CD4-positive, alpha-beta memory T cell (primary cell): ENCODE results near the gene CSPG4. TPM values are rescaled to one million over a fixed set of nuclear protein-coding genes. Genes with fewer than 3 reads are reported as not detected.

Source experiments
- CTCF ChIA-PET: fragments of 350-600 bp; sonication (Branson Sonifier 250); formaldehyde crosslinking; loops from one replicate; lab custom pipeline; 2021; ENCODE audit warnings: inconsistent platforms; ENCODE audit not compliant: partially characterized antibody; lab: Charles Lee
- POLR2A ChIA-PET: fragments of 350-600 bp; sonication (Branson Sonifier 250); formaldehyde crosslinking; loops from one replicate; lab custom pipeline; 2021; ENCODE audit not compliant: partially characterized antibody; lab: Charles Lee
- DNase-seq, 5 donors: peaks; one replicate each; pipeline versions ENCODE4 v3.0.0 to v3.0.0-alpha.2; 2020 to 2022; ENCODE audit warnings: mixed read lengths in 1 of 5
- H3K27ac ChIP-seq: one replicate; pipeline ENCODE4 v1.7.0; 2013; ENCODE audit warnings: low read depth, low read length
- H3K27me3 ChIP-seq: 2 replicates; pipeline ENCODE4 v1.7.0; 2013; ENCODE audit warnings: mild to moderate bottlenecking, low read length, moderate library complexity; ENCODE audit not compliant: insufficient read depth
- H3K36me3 ChIP-seq: 2 replicates; pipeline ENCODE4 v1.7.0; 2013; ENCODE audit warnings: mild to moderate bottlenecking, low read length, moderate library complexity; ENCODE audit not compliant: insufficient read depth
- H3K4me1 ChIP-seq: 2 replicates; pipeline ENCODE4 v1.7.0; 2013; ENCODE audit warnings: mild to moderate bottlenecking, low read length, moderate library complexity; ENCODE audit not compliant: insufficient read depth
- H3K4me3 ChIP-seq, 2 donors: one replicate each; pipeline ENCODE4 v1.7.0; 2013; ENCODE audit warnings: low read length in 2 of 2, mild to moderate bottlenecking in 1 of 2
- H3K9me3 ChIP-seq, 2 donors: one replicate each; pipeline ENCODE4 v1.7.0; 2013; ENCODE audit warnings: low read length in 2 of 2, control low read depth in 1 of 2; ENCODE audit not compliant: control insufficient read depth in 1 of 2
- H3K27ac Mint-ChIP-seq, 7 donors: one replicate each; pipeline ENCODE4 v1.8.0; 2020 to 2021; ENCODE audit warnings: mixed read lengths in 7 of 7, mild to moderate bottlenecking in 6 of 7, inconsistent platforms in 3 of 7, moderate library complexity in 3 of 7
- H3K27me3 Mint-ChIP-seq, 2 donors: one replicate each; pipeline ENCODE4 v1.8.0; 2020 to 2021; ENCODE audit warnings: mixed read lengths in 2 of 2
- H3K36me3 Mint-ChIP-seq, 2 donors: one replicate each; pipeline ENCODE4 v1.8.0; 2020 to 2021; ENCODE audit warnings: mixed read lengths in 2 of 2, inconsistent platforms in 1 of 2, mild to moderate bottlenecking in 1 of 2
- H3K4me1 Mint-ChIP-seq, 4 donors: one replicate each; pipeline ENCODE4 v1.8.0; 2020 to 2021; ENCODE audit warnings: mixed read lengths in 4 of 4, mild to moderate bottlenecking in 1 of 4
- H3K4me3 Mint-ChIP-seq, 8 donors: one replicate each; pipeline ENCODE4 v1.8.0; 2020 to 2021; ENCODE audit warnings: mixed read lengths in 8 of 8, mild to moderate bottlenecking in 7 of 8, moderate library complexity in 6 of 8, inconsistent platforms in 3 of 8
- H3K9me3 Mint-ChIP-seq, 8 donors: one replicate each; pipeline ENCODE4 v1.8.0; 2020 to 2021; ENCODE audit warnings: mixed read lengths in 8 of 8, mild to moderate bottlenecking in 5 of 8, inconsistent platforms in 3 of 8, moderate library complexity in 1 of 8
- intact Hi-C: fragments of 100-400 bp; cut with micrococcal nuclease; formaldehyde crosslinking; loops from one replicate; pipeline ENCODE4 v1.15.1; 2023
- polyA plus RNA-seq, 2 donors: library from polyadenylated mRNA; unstranded; fragments of 300-500 nt; fragmentation: Illumina TruSeq; gene quantifications; one replicate each; pipeline ENCODE4 v1.2.3, GENCODE V29; 2021
- total RNA-seq, 2 experiments: library from RNA; stranded (reverse); gene quantifications; one replicate each; pipeline ENCODE4 v1.2.3, GENCODE V29; 2021

Gene CSPG4
- total and polyA plus RNA-seq, 4 experiments from 2014 or later, result not detected

DNA sequence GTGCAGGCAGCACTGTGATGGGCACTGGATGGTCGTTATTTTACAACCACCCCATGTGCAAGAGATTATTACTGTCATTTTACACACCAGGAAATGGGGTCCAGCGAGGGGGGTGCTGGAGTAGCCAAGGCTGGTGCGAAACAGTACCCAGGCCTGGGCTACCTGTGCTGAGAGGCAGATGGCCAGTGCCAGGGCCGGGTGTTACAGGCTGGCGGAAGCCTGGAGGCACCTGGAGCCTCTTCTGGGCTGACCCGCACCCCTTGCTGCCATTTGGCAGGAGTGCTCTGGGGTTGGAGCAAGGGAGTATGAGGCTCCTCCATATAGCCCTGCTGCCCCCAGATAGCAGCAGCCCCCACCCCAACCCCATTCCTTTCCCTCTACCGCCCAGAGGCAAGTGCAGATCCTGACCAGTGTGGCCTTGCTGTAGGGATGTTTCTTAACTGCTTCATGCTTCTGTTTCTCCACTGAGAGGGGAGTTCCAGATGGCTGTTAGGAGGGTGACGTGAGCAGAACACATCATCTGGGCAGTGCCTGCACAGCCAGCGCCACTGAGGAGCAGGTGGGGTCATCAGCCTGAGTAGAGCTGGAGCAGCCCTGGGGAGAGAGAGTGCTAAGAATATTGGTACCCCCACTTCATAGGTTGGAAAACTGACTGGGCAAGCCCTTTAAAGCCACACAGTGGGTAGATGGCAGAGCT lies 49.7 kb downstream of the CSPG4 start:
- intact Hi-C loops, result no loop called here
- H3K4me3 ChIP-seq, result no peak overlapping the region
- DNase-seq, result no peak
- Mint-ChIP-seq H3K27ac (no peak overlapping the region), H3K36me3 (no peaks in the 10 kb centered on the region), H3K27me3 (no peaks in the 10 kb centered on the region), H3K4me1 (peaks cover 0 to 1% (median 0%) of the 10 kb centered on the region in 4 donors), H3K9me3 (no peaks in the 10 kb centered on the region), H3K4me3 (no peak overlapping the region)
- H3K27ac ChIP-seq, result no peak overlapping the region
- ChIA-PET CTCF (no interaction called here), POLR2A (no interaction called here)
- no peaks in the 10 kb centered on the region for H3K4me1 ChIP-seq
- no peaks in the 10 kb centered on the region for H3K36me3 ChIP-seq
- no peaks in the 10 kb centered on the region for H3K9me3 ChIP-seq
- no peaks in the 10 kb centered on the region for H3K27me3 ChIP-seq

GRCh38 chr15:75661756-75662140 lies 50.9 kb downstream of the CSPG4 start:
- Histone ChIP-seq H3K4me3 (no peak overlapping the region), H3K36me3 (no peaks in the 10 kb centered on the region), H3K4me1 (no peaks in the 10 kb centered on the region), H3K27ac (no peak overlapping the region), H3K9me3 (no peaks in the 10 kb centered on the region), H3K27me3 (no peaks in the 10 kb centered on the region)
- no peaks in the 10 kb centered on the region for H3K27me3 Mint-ChIP-seq
- no peak overlapping the region for H3K4me3 Mint-ChIP-seq
- H3K27ac Mint-ChIP-seq, result no peak overlapping the region
- CTCF ChIA-PET, result no interaction called here
- H3K36me3 Mint-ChIP-seq, result no peaks in the 10 kb centered on the region
- peaks cover 0 to 1% (median 0%) of the 10 kb centered on the region in 4 donors for H3K4me1 Mint-ChIP-seq
- DNase-seq, result no peak
- no peaks in the 10 kb centered on the region for H3K9me3 Mint-ChIP-seq
- POLR2A ChIA-PET, result no interaction called here
- intact Hi-C loops, result no loop called here

GRCh38 chr15:75661100-75661755 lies 51.4 kb downstream of the CSPG4 start:
- intact Hi-C loops, result no loop called here
- POLR2A ChIA-PET, result no interaction called here

GRCh38 chr15:75659928-75660645 lies 52.6 kb downstream of the CSPG4 start:
- no peak for DNase-seq
- Histone ChIP-seq H3K4me1 (no peaks in the 10 kb centered on the region), H3K36me3 (no peaks in the 10 kb centered on the region), H3K27ac (no peak overlapping the region), H3K4me3 (no peak overlapping the region), H3K9me3 (no peaks in the 10 kb centered on the region), H3K27me3 (no peaks in the 10 kb centered on the region)
- ChIA-PET POLR2A (interaction anchor here (0.6 kb wide), 1 partner anchor 12 kb away, joined by 3 read pairs; no protein-coding TSS in a partner anchor), CTCF (no interaction called here)
- Mint-ChIP-seq H3K27ac (no peak overlapping the region), H3K4me3 (no peak overlapping the region), H3K4me1 (peaks cover 0 to 4% (median under 1%) of the 10 kb centered on the region in 4 donors), H3K27me3 (no peaks in the 10 kb centered on the region), H3K36me3 (no peaks in the 10 kb centered on the region), H3K9me3 (no peaks in the 10 kb centered on the region)
- intact Hi-C loops, result no loop called here

More at GRCh38 chr15:75661100-75661755, 51.4 kb downstream of the CSPG4 start:
- H3K36me3 Mint-ChIP-seq, result no peaks in the 10 kb centered on the region
- no peak for DNase-seq
- Histone ChIP-seq H3K27ac (no peak overlapping the region), H3K27me3 (no peaks in the 10 kb centered on the region), H3K36me3 (no peaks in the 10 kb centered on the region), H3K4me1 (no peaks in the 10 kb centered on the region), H3K4me3 (no peak overlapping the region), H3K9me3 (no peaks in the 10 kb centered on the region)
- no peaks in the 10 kb centered on the region for H3K9me3 Mint-ChIP-seq
- H3K4me1 Mint-ChIP-seq, result peaks cover 0 to 2% (median under 1%) of the 10 kb centered on the region in 4 donors
- CTCF ChIA-PET, result no interaction called here
- H3K27me3 Mint-ChIP-seq, result no peaks in the 10 kb centered on the region
- H3K4me3 Mint-ChIP-seq, result no peak overlapping the region
- H3K27ac Mint-ChIP-seq, result no peak overlapping the region

DNA sequence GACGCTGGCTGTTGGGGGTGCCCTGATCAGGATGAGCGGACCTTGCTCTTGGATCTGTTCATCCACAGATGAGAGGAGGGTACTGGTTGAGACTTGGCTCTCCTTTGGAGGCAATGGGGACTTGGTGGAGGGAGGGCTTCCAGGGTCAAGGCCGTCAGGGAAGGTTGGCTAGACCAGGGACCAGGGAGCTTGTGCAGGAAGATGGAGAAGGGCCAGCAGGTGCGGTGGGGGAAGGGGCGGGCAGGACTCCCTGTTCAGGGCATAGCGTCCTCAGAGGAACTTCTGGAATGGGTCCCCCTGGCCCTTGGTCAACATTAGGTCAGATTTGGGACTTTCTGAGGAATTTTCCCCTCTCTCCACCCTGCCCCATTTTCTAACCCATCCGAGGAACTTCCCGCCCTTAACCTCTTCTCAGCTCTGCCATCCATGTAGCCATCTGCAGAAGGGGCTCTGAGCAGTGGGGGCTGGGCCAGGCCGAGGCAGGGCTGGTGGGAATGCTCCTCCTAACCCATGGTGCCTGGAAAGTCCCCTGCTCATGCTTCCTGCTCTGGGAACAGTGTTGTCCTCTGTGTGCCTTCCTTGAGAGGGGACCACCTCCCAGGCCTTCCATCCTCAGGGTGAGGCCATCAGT lies 53.4 kb downstream of the CSPG4 start:
- Mint-ChIP-seq H3K27ac (no peak overlapping the region), H3K4me1 (peaks cover 0 to 4% (median under 1%) of the 10 kb centered on the region in 4 donors)
- CTCF ChIA-PET, result no interaction called here

DNA sequence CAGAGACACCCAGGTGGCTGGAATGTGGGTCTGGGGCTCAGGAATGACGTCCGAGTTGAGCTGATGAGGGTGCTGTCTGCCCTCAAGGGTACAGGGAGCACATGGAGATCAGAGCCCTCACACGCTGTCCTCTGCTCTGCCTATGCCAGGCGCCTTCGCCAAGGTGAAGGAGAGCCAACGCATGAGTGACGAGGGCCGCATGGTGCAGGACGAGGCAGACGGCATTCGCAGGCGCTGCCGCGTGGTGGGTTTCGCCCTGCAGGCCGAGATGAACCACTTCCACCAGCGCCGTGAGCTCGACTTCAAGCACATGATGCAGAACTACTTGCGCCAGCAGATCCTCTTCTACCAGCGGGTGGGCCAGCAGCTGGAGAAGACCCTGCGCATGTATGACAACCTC lies 55.8 kb downstream of the CSPG4 start:
- H3K27ac Mint-ChIP-seq, result peak overlapping the region in 1 of 7 donors; percentile 25
- no peak for DNase-seq
- H3K4me3 Mint-ChIP-seq, result no peak overlapping the region
- no peaks in the 10 kb centered on the region for H3K36me3 Mint-ChIP-seq
- peaks cover 6% of the 10 kb centered on the region for H3K4me1 ChIP-seq
- H3K27ac ChIP-seq, result no peak overlapping the region
- no peaks in the 10 kb centered on the region for H3K36me3 ChIP-seq
- intact Hi-C loops, result no loop called here
- peaks cover 2 to 9% (median 4%) of the 10 kb centered on the region in 4 donors for H3K4me1 Mint-ChIP-seq
- ChIA-PET CTCF (no interaction called here), POLR2A (no interaction called here)
- H3K9me3 ChIP-seq, result no peaks in the 10 kb centered on the region
- H3K27me3 ChIP-seq, result no peaks in the 10 kb centered on the region
- H3K27me3 Mint-ChIP-seq, result no peaks in the 10 kb centered on the region
- no peak overlapping the region for H3K4me3 ChIP-seq
- no peaks in the 10 kb centered on the region for H3K9me3 Mint-ChIP-seq

More for the DNA sequence above, 53.4 kb downstream of the CSPG4 start:
- no peak for DNase-seq
- intact Hi-C loops, result no loop called here
- Mint-ChIP-seq H3K27me3 (no peaks in the 10 kb centered on the region), H3K4me3 (no peak overlapping the region), H3K9me3 (no peaks in the 10 kb centered on the region), H3K36me3 (no peaks in the 10 kb centered on the region)
- no peaks in the 10 kb centered on the region for H3K4me1 ChIP-seq
- no peaks in the 10 kb centered on the region for H3K36me3 ChIP-seq
- H3K4me3 ChIP-seq, result no peak overlapping the region
- no peaks in the 10 kb centered on the region for H3K27me3 ChIP-seq
- no peaks in the 10 kb centered on the region for H3K9me3 ChIP-seq
- H3K27ac ChIP-seq, result no peak overlapping the region
- POLR2A ChIA-PET, result interaction anchor here (0.5 kb wide), 1 partner anchor 406 kb away, joined by 3 read pairs; no protein-coding TSS in a partner anchor

DNA sequence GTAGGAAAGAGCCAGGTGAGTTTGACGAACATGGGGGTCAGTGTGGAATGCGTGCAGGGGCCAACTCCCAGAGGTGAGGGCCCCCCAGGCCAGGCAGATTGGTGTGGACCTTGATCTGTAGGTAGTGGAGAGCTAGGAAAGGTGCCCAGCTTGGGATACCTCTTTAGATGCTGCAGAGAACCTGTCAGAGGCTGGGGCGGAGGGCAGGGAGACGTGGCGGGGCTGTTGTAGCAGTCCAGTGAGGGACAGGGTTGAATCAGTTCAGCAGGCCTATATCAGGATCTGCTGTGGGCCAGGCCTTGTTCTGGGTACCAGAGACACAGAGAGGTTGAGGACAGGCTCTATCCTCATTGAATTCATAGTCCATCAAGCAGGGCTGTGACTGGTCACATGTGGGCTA lies 56.3 kb downstream of the CSPG4 start:
- Histone ChIP-seq H3K9me3 (no peaks in the 10 kb centered on the region), H3K4me3 (no peak overlapping the region), H3K27ac (no peak overlapping the region), H3K4me1 (peaks cover 11% of the 10 kb centered on the region), H3K27me3 (no peaks in the 10 kb centered on the region), H3K36me3 (no peaks in the 10 kb centered on the region)
- CTCF ChIA-PET, result no interaction called here
- H3K4me1 Mint-ChIP-seq, result peaks cover 4 to 13% (median 7%) of the 10 kb centered on the region in 4 donors
- no peak overlapping the region for H3K4me3 Mint-ChIP-seq
- H3K36me3 Mint-ChIP-seq, result no peaks in the 10 kb centered on the region
- POLR2A ChIA-PET, result no interaction called here
- intact Hi-C loops, result no loop called here
- no peaks in the 10 kb centered on the region for H3K9me3 Mint-ChIP-seq
- H3K27ac Mint-ChIP-seq, result no peak overlapping the region
- no peak for DNase-seq
- H3K27me3 Mint-ChIP-seq, result no peaks in the 10 kb centered on the region
